Endothelial cell of umbilical vein (primary cell): ENCODE measurements around the gene ARHGEF38. TPM values are rescaled to one million over a fixed set of nuclear protein-coding genes. Genes with fewer than 3 reads are reported as not detected.

Experiments
- BruUV-seq: library from RNA; stranded (reverse); fragments of 400-500 nt; replicated peaks from 2 replicates; lab custom pipeline; 2021; lab: Mats Ljungman, UMichigan
- CTCF ChIA-PET: fragments of 300-600, 350-600 bp; sonication (Branson Sonifier 250); formaldehyde crosslinking; loops from one replicate; lab custom pipeline; 2021; ENCODE audit warnings: antibody characterized with exemption, inconsistent platforms; lab: Charles Lee
- POLR2A ChIA-PET: fragments of 300-600, 350-600 bp; sonication (Branson Sonifier 250); formaldehyde crosslinking; loops from one replicate; lab custom pipeline; 2021; ENCODE audit warnings: antibody characterized with exemption, inconsistent platforms; lab: Charles Lee
- DNase-seq: peaks from one replicate; pipeline ENCODE4 v3.0.0-alpha.2; 2011; ENCODE audit warnings: low read depth, low spot score
- FAIRE-seq: peaks from 2 replicates; lab custom pipeline; 2011; peaks lifted over from hg19 to GRCh38; lab: Jason Lieb, UNC
- H2AFZ ChIP-seq: 2 replicates; pipeline ENCODE4 v1.6.0; 2012; ENCODE audit warnings: low read depth, low read length, control low read depth, inconsistent platforms
- H3K27ac ChIP-seq: 2 replicates; pipeline ENCODE4 v1.5.1; 2011; ENCODE audit warnings: low read depth, mild to moderate bottlenecking, control low read depth, low read length, moderate library complexity; ENCODE audit not compliant: insufficient read depth
- H3K27me3 ChIP-seq, 2 experiments: 2 replicates each; pipeline versions ENCODE4 v1.6.0 to v1.6.1; 2011; ENCODE audit warnings: low read length in 2 of 2, mixed read lengths in 1 of 2; ENCODE audit not compliant: control insufficient read depth in 2 of 2, insufficient read depth in 2 of 2
- H3K36me3 ChIP-seq, 2 experiments: 2 replicates in 1 of 2; 3 replicates in 1 of 2; pipeline ENCODE4 v1.5.1; 2011; ENCODE audit warnings: low read length in 2 of 2, mild to moderate bottlenecking in 1 of 2, moderate library complexity in 1 of 2; ENCODE audit not compliant: control insufficient read depth in 2 of 2, insufficient read depth in 2 of 2; ENCODE audit errors: extremely low read depth in 1 of 2
- H3K4me1 ChIP-seq: 3 replicates; pipeline ENCODE4 v1.5.1; 2011; ENCODE audit warnings: mild to moderate bottlenecking, low read length; ENCODE audit not compliant: control insufficient read depth, insufficient read depth; ENCODE audit errors: extremely low read depth
- H3K4me2 ChIP-seq: 2 replicates; pipeline ENCODE4 v1.6.1; 2011; ENCODE audit warnings: low read length, control low read depth, mixed read lengths; ENCODE audit not compliant: insufficient read depth
- H3K4me3 ChIP-seq, 3 experiments: fragments of 200-600 bp in 1 of 3; sonication (generic), shearing (Covaris generic) in 1 of 3; replicated peaks in 1 of 3; 2 replicates each; pipeline ENCODE4 v1.5.1; 2011 to 2016; ENCODE audit warnings: control low read depth in 3 of 3, low read length in 3 of 3, mild to moderate bottlenecking in 2 of 3, inconsistent platforms in 1 of 3, low read depth in 1 of 3, moderate library complexity in 1 of 3; ENCODE audit not compliant: insufficient read depth in 1 of 3
- H3K79me2 ChIP-seq: 2 replicates; pipeline ENCODE4 v1.6.0; 2012; ENCODE audit warnings: low read length, inconsistent platforms; ENCODE audit not compliant: control insufficient read depth, insufficient read depth
- H3K9ac ChIP-seq: replicated peaks from 2 replicates; pipeline ENCODE3; 2011; ENCODE audit warnings: low read length, control low read depth; ENCODE audit not compliant: insufficient read depth; ENCODE audit errors: extremely low read depth
- H3K9me1 ChIP-seq: replicated peaks from 3 replicates; pipeline ENCODE4 v1.6.0; 2011; ENCODE audit warnings: mild to moderate bottlenecking, low read length; ENCODE audit not compliant: control insufficient read depth, insufficient read depth; ENCODE audit errors: extremely low read depth
- H3K9me3 ChIP-seq: replicated peaks from 2 replicates; pipeline ENCODE4 v1.5.1; 2012; ENCODE audit warnings: low read length, inconsistent platforms; ENCODE audit not compliant: control insufficient read depth, insufficient read depth
- H4K20me1 ChIP-seq: replicated peaks from 2 replicates; pipeline ENCODE3; 2011; ENCODE audit warnings: mild to moderate bottlenecking, low read length; ENCODE audit not compliant: control insufficient read depth, insufficient read depth; ENCODE audit errors: extremely low read depth
- FOS ChIP-seq: IDR thresholded peaks from 2 replicates; pipeline ENCODE4 v1.6.1; 2011; ENCODE audit warnings: mild to moderate bottlenecking, low read length, moderate library complexity, borderline replicate concordance; ENCODE audit not compliant: insufficient read depth
- MYC ChIP-seq: IDR thresholded peaks from one replicate; pipeline ENCODE4 v1.6.1; 2011; ENCODE audit warnings: mild to moderate bottlenecking, low read depth, low read length
- POLR2A ChIP-seq: IDR thresholded peaks from 2 replicates; pipeline ENCODE4 v1.6.1; 2012; ENCODE audit warnings: low read depth, mild to moderate bottlenecking, control low read depth, low read length
- POLR2AphosphoS5 ChIP-seq: IDR thresholded peaks from 2 replicates; pipeline ENCODE4 v1.6.1; 2012; ENCODE audit warnings: low read depth, mild to moderate bottlenecking, control low read depth, low read length, moderate library complexity; ENCODE audit not compliant: insufficient read depth
- dilution Hi-C: fragments of 300-500 bp; cut with MboI; formaldehyde crosslinking; loops from one replicate; pipeline ENCODE4 v1.15.0; 2019; ENCODE audit warnings: low sequenced_read_pairs; ENCODE audit not compliant: extremely low pct_ligation_motif_present
- intact Hi-C: fragments of 100-400 bp; cut with micrococcal nuclease; formaldehyde crosslinking; loops from one replicate; pipeline ENCODE4 v1.10.0; 2022
- polyA plus RNA-seq, 4 experiments: library from polyadenylated mRNA; depleted of rRNA in 3 of 4; stranded (reverse) in 3 of 4; unstranded in 1 of 4; fragments of >200 nt; gene quantifications; 2 replicates each; pipeline versions ENCODE4 v1.2.1 to v1.2.3, GENCODE V29; 2011 to 2012; ENCODE audit warnings: missing spikeins in 1 of 4
- total RNA-seq: library from RNA; stranded (reverse); gene quantifications from 2 replicates; pipeline ENCODE4 v1.2.3, GENCODE V29; 2021
- TF ChIP-seq, protein P1 (sequence below), 2 donors: IDR thresholded peaks; 1 replicate in 1 of 2; 2 replicates in 1 of 2; pipeline ENCODE4 v1.5.1; 2011; ENCODE audit warnings: low read length in 2 of 2, mild to moderate bottlenecking in 2 of 2, moderate library complexity in 2 of 2, control low read depth in 1 of 2, inconsistent platforms in 1 of 2, low read depth in 1 of 2; ENCODE audit not compliant: insufficient read depth in 1 of 2; ENCODE audit errors: extremely low read depth in 1 of 2

The ARHGEF38 gene
- total and polyA plus RNA-seq, 2 donors (not counting 3 experiments of a cell fraction or from before 2014, with no cell fraction given): not detected

DNA sequence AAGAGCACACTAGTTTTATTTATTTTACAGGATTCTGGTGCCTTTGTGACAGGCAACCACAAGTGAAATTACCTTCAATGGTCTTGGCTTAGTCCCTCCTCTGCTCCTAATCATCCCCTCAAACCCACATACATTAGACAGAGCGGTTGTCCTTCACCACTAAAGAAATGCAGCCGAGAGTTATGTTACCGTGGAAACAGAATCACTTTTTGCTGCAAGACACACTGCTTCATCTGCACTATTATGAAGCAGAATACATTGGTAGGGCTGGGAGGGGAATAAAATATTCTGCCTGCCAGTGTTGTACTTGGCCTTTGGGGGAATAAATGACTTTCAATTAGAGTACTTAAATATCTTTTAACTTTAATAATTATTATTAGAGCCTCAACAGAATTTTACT, 75.2 kb downstream of the ARHGEF38 start:
- DNase-seq (no peak), FAIRE-seq (no peak)
- no peaks in the 10 kb centered on the region for H3K36me3 ChIP-seq
- H3K9ac ChIP-seq: no peak overlapping the region
- H3K9me3 ChIP-seq: no peaks in the 10 kb centered on the region
- H3K79me2 ChIP-seq: no peaks in the 10 kb centered on the region
- BruUV-seq: no TSS peak
- no peaks in the 10 kb centered on the region for H3K4me1 ChIP-seq
- ChIA-PET CTCF (no interaction called here), POLR2A (no interaction called here)
- dilution Hi-C loops (no loop called here), intact Hi-C loops (no loop called here)
- H3K9me1 ChIP-seq: no peaks in the 10 kb centered on the region
- no peaks in the 10 kb centered on the region for H4K20me1 ChIP-seq
- H2AFZ ChIP-seq: no peak overlapping the region
- H3K4me3 ChIP-seq: no peak overlapping the region
- no peaks in the 10 kb centered on the region for H3K27me3 ChIP-seq
- TF ChIP-seq MYC: no peak
- TF ChIP-seq POLR2AphosphoS5: no peak
- TF ChIP-seq FOS: no peak
- TF ChIP-seq, protein P1, sequence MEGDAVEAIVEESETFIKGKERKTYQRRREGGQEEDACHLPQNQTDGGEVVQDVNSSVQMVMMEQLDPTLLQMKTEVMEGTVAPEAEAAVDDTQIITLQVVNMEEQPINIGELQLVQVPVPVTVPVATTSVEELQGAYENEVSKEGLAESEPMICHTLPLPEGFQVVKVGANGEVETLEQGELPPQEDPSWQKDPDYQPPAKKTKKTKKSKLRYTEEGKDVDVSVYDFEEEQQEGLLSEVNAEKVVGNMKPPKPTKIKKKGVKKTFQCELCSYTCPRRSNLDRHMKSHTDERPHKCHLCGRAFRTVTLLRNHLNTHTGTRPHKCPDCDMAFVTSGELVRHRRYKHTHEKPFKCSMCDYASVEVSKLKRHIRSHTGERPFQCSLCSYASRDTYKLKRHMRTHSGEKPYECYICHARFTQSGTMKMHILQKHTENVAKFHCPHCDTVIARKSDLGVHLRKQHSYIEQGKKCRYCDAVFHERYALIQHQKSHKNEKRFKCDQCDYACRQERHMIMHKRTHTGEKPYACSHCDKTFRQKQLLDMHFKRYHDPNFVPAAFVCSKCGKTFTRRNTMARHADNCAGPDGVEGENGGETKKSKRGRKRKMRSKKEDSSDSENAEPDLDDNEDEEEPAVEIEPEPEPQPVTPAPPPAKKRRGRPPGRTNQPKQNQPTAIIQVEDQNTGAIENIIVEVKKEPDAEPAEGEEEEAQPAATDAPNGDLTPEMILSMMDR (IDR thresholded peaks at IDR 0.05; ENCODE audit: extremely low read depth in 1 of 2, insufficient read depth in 1 of 2, low read depth in 1 of 2, low read length in 2 of 2): no peak
- TF ChIP-seq POLR2A: no peak
- no peak overlapping the region for H3K27ac ChIP-seq
- no peak overlapping the region for H3K4me2 ChIP-seq
